Mesendoderm (in vitro differentiated cells): ENCODE data around the gene CUX1.
A peak's percentile ranks its signal among the peaks of the same experiment; 100 is the strongest.

Source experiments
- DNase-seq: peaks from one replicate; pipeline ENCODE4 v3.0.0; 2013
- H2AK5ac ChIP-seq: 2 replicates; pipeline ENCODE4 v1.6.1; 2013; ENCODE audit warnings: low read length, inconsistent platforms
- H2BK120ac ChIP-seq: 2 replicates; pipeline ENCODE4 v1.6.1; 2013; ENCODE audit warnings: low read depth, mild to moderate bottlenecking, low read length, moderate library complexity, mixed read lengths
- H2BK15ac ChIP-seq: replicated peaks from 2 replicates; pipeline ENCODE4 v1.6.1; 2013; ENCODE audit warnings: low read depth, mild to moderate bottlenecking, moderate library complexity
- H2BK5ac ChIP-seq: 2 replicates; pipeline ENCODE4 v1.6.1; 2013; ENCODE audit warnings: low read length, inconsistent platforms
- H3K18ac ChIP-seq: 2 replicates; pipeline ENCODE4 v1.6.1; 2013; ENCODE audit warnings: mild to moderate bottlenecking, low read length, mixed read lengths
- H3K23ac ChIP-seq: one replicate; pipeline ENCODE4 v1.6.1; 2013; ENCODE audit warnings: low read length
- H3K27ac ChIP-seq: 2 replicates; pipeline ENCODE4 v1.5.1; 2013; ENCODE audit warnings: low read depth, mild to moderate bottlenecking, inconsistent platforms, low read length, moderate library complexity
- H3K27me3 ChIP-seq: 2 replicates; pipeline ENCODE4 v1.6.1; 2013; ENCODE audit warnings: low read length, control low read depth, mild to moderate bottlenecking, inconsistent platforms; ENCODE audit not compliant: insufficient read depth, poor library complexity
- H3K36me3 ChIP-seq: 2 replicates; pipeline ENCODE4 v1.6.1; 2013; ENCODE audit warnings: low read length, inconsistent platforms; ENCODE audit not compliant: control insufficient read depth, insufficient read depth
- H3K4ac ChIP-seq: one replicate; pipeline ENCODE4 v1.6.1; 2013; ENCODE audit warnings: low read depth, mild to moderate bottlenecking, low read length, moderate library complexity
- H3K4me1 ChIP-seq: 2 replicates; pipeline ENCODE4 v1.6.1; 2013; ENCODE audit warnings: low read depth, low read length, inconsistent platforms; ENCODE audit not compliant: control insufficient read depth
- H3K4me2 ChIP-seq: 2 replicates; pipeline ENCODE4 v1.6.1; 2013; ENCODE audit warnings: low read length
- H3K4me3 ChIP-seq: 2 replicates; pipeline ENCODE4 v1.5.1; 2013; ENCODE audit warnings: mild to moderate bottlenecking, low read length
- H3K56ac ChIP-seq: one replicate; pipeline ENCODE4 v1.6.1; 2013; ENCODE audit warnings: low read length
- H3K79me1 ChIP-seq: 2 replicates; pipeline ENCODE4 v1.6.1; 2013; ENCODE audit warnings: low read length, inconsistent platforms
- H3K79me2 ChIP-seq: 2 replicates; pipeline ENCODE4 v1.6.1; 2013; ENCODE audit warnings: mild to moderate bottlenecking, low read length; ENCODE audit not compliant: control insufficient read depth, insufficient read depth
- H3K9ac ChIP-seq: 2 replicates; pipeline ENCODE4 v1.6.1; 2013; ENCODE audit warnings: low read length, inconsistent platforms
- H4K5ac ChIP-seq: one replicate; pipeline ENCODE4 v1.6.1; 2013; ENCODE audit warnings: low read length
- H4K8ac ChIP-seq: one replicate; pipeline ENCODE4 v1.6.1; 2013; ENCODE audit warnings: low read depth, mild to moderate bottlenecking, control low read depth, low read length, moderate library complexity
- WGBS: extraction: QIAGEN DNeasy Blood & Tissue Kit; methylation state at CpG from one replicate; pipeline ENCODE4 v1.1.7; 2013; ENCODE audit warnings: low lambda C conversion rate, missing lambda C conversion rate; ENCODE audit not compliant: insufficient coverage; ENCODE audit errors: extremely low coverage; 5-methylcytosine and 5-hydroxymethylcytosine counted together

CUX1 gene

GRCh38 chr7:101902680-101903514 lies 85.5 kb downstream of the CUX1 start:
- Histone ChIP-seq H3K27ac (no peak overlapping the region), H2BK120ac (no peak overlapping the region), H2BK5ac (peak overlapping the region; percentile 45), H3K56ac (no peak overlapping the region), H3K79me1 (peaks cover 27% of the 10 kb centered on the region), H2BK15ac (no peak overlapping the region), H4K8ac (no peak overlapping the region), H3K4me2 (no peak overlapping the region), H3K4me3 (no peak overlapping the region), H3K27me3 (no peaks in the 10 kb centered on the region), H3K4ac (no peak overlapping the region), H3K23ac (no peak overlapping the region), H3K18ac (no peak overlapping the region), H3K79me2 (peaks cover 93% of the 10 kb centered on the region), H3K4me1 (peaks cover 2% of the 10 kb centered on the region), H2AK5ac (no peak overlapping the region), H3K9ac (no peak overlapping the region), H3K36me3 (no peaks in the 10 kb centered on the region), H4K5ac (no peak overlapping the region)
- WGBS = no CpG with 5 or more reads among the region's 18 CpGs
- no peak for DNase-seq

GRCh38 chr7:101903515-101903868 lies 86.1 kb downstream of the CUX1 start:
- Histone ChIP-seq H4K5ac (no peak overlapping the region), H3K4me3 (no peak overlapping the region), H3K36me3 (no peaks in the 10 kb centered on the region), H3K4me1 (peaks cover 2% of the 10 kb centered on the region), H4K8ac (no peak overlapping the region), H2AK5ac (no peak overlapping the region), H3K56ac (no peak overlapping the region), H2BK5ac (no peak overlapping the region), H3K4me2 (no peak overlapping the region), H2BK120ac (no peak overlapping the region), H3K27ac (no peak overlapping the region), H3K4ac (no peak overlapping the region), H3K27me3 (no peaks in the 10 kb centered on the region), H2BK15ac (no peak overlapping the region), H3K23ac (no peak overlapping the region), H3K9ac (no peak overlapping the region), H3K79me1 (peaks cover 29% of the 10 kb centered on the region), H3K18ac (no peak overlapping the region), H3K79me2 (peaks cover 93% of the 10 kb centered on the region)
- WGBS = no CpG with 5 or more reads among the region's 13 CpGs
- DNase-seq = no peak

GRCh38 chr7:101904019-101904418 lies 86.6 kb downstream of the CUX1 start:
- no CpG with 5 or more reads among the region's 10 CpGs for WGBS
- no peak overlapping the region for H2BK15ac ChIP-seq
- no peaks in the 10 kb centered on the region for H3K27me3 ChIP-seq
- H3K4me2 ChIP-seq = no peak overlapping the region
- no peak overlapping the region for H3K9ac ChIP-seq
- H3K79me2 ChIP-seq = peaks cover 93% of the 10 kb centered on the region
- no peak overlapping the region for H3K23ac ChIP-seq
- H3K18ac ChIP-seq = no peak overlapping the region
- peaks cover 32% of the 10 kb centered on the region for H3K79me1 ChIP-seq
- no peak overlapping the region for H4K8ac ChIP-seq
- H3K4me1 ChIP-seq = peaks cover 2% of the 10 kb centered on the region
- no peak overlapping the region for H4K5ac ChIP-seq
- H2BK5ac ChIP-seq = no peak overlapping the region
- no peak overlapping the region for H3K4ac ChIP-seq
- H2AK5ac ChIP-seq = no peak overlapping the region
- H3K36me3 ChIP-seq = no peaks in the 10 kb centered on the region
- DNase-seq = no peak
- H3K56ac ChIP-seq = no peak overlapping the region
- no peak overlapping the region for H2BK120ac ChIP-seq
- H3K4me3 ChIP-seq = no peak overlapping the region
- H3K27ac ChIP-seq = no peak overlapping the region

- Histone ChIP-seq H3K79me2 (peaks cover 91% of the 10 kb centered on the region), H2BK5ac (no peak overlapping the region), H3K27ac (no peak overlapping the region)
Observed at GRCh38 chr7:101905203-101905865, 87.9 kb downstream of the CUX1 start.

GRCh38 chr7:101906291-101907240 lies 89.1 kb downstream of the CUX1 start:
- Histone ChIP-seq H3K4me1 (peaks cover 2% of the 10 kb centered on the region), H3K79me1 (peaks cover 25% of the 10 kb centered on the region), H3K36me3 (no peaks in the 10 kb centered on the region), H2AK5ac (no peak overlapping the region), H3K27ac (no peak overlapping the region), H3K9ac (no peak overlapping the region), H2BK5ac (no peak overlapping the region), H3K4me3 (no peak overlapping the region), H3K27me3 (no peaks in the 10 kb centered on the region), H2BK15ac (no peak overlapping the region), H2BK120ac (no peak overlapping the region), H3K23ac (peak overlapping the region; percentile 35), H3K4me2 (no peak overlapping the region), H3K56ac (no peak overlapping the region), H3K79me2 (peaks cover 90% of the 10 kb centered on the region), H4K5ac (no peak overlapping the region), H3K18ac (no peak overlapping the region), H3K4ac (no peak overlapping the region), H4K8ac (no peak overlapping the region)
- DNase-seq = no peak
- no CpG with 5 or more reads among the region's 18 CpGs for WGBS

More at GRCh38 chr7:101905203-101905865, 87.9 kb downstream of the CUX1 start:
- Histone ChIP-seq H3K18ac (no peak overlapping the region), H2AK5ac (no peak overlapping the region), H3K56ac (no peak overlapping the region), H3K23ac (no peak overlapping the region), H3K4me1 (peaks cover 2% of the 10 kb centered on the region), H3K4me3 (no peak overlapping the region), H3K79me1 (peaks cover 26% of the 10 kb centered on the region), H3K4me2 (no peak overlapping the region), H2BK15ac (no peak overlapping the region), H3K4ac (no peak overlapping the region), H2BK120ac (no peak overlapping the region), H3K36me3 (no peaks in the 10 kb centered on the region), H3K9ac (no peak overlapping the region), H4K8ac (no peak overlapping the region), H4K5ac (no peak overlapping the region), H3K27me3 (no peaks in the 10 kb centered on the region)
- WGBS = no CpG with 5 or more reads among the region's 17 CpGs
- DNase-seq = no peak
